Spleen (tissue), 11 donors: Measurements from ENCODE around the gene CELA2A. TPM values are rescaled to one million over a fixed set of nuclear protein-coding genes. Genes with fewer than 3 reads are reported as not detected.
A peak's percentile ranks its signal among the peaks of the same experiment; 100 is the strongest.

Experiments used
- DNase-seq: peaks from one replicate; pipeline ENCODE4 v3.0.0-alpha.2; 2020
- H3K27ac ChIP-seq, 8 donors: fragments of 200-600 bp; sonication (generic) in 7 of 8; 1 replicate in 4 of 8; 2 replicates in 4 of 8; pipeline versions ENCODE4 v1.5.0 to v1.8.0; 2016 to 2021; ENCODE audit warnings: inconsistent platforms in 4 of 8, mild to moderate bottlenecking in 4 of 8, moderate library complexity in 1 of 8
- H3K27me3 ChIP-seq, 7 donors: fragments of 200-600 bp; sonication (generic) in 6 of 7; replicated peaks in 1 of 7; 1 replicate in 4 of 7; 2 replicates in 3 of 7; pipeline versions ENCODE4 v1.5.0 to v1.8.0; 2016 to 2021; ENCODE audit warnings: inconsistent platforms in 3 of 7, mild to moderate bottlenecking in 1 of 7
- H3K36me3 ChIP-seq, 6 donors: fragments of 200-600 bp; sonication (generic) in 5 of 6; 1 replicate in 4 of 6; 2 replicates in 2 of 6; pipeline versions ENCODE4 v1.5.0 to v1.8.0; 2016 to 2021; ENCODE audit warnings: inconsistent platforms in 2 of 6
- H3K4me1 ChIP-seq, 6 donors: fragments of 200-600 bp; sonication (generic) in 5 of 6; 1 replicate in 3 of 6; 2 replicates in 3 of 6; pipeline versions ENCODE4 v1.5.0 to v1.8.0; 2016 to 2021; ENCODE audit warnings: inconsistent platforms in 3 of 6
- H3K4me3 ChIP-seq, 8 donors: fragments of 200-600 bp; sonication (generic) in 7 of 8; 1 replicate in 4 of 8; 2 replicates in 4 of 8; pipeline versions ENCODE4 v1.5.0 to v1.8.0; 2016 to 2021; ENCODE audit warnings: inconsistent platforms in 4 of 8, mild to moderate bottlenecking in 4 of 8, moderate library complexity in 2 of 8
- H3K9me3 ChIP-seq, 8 donors: fragments of 200-600 bp; sonication (generic) in 7 of 8; 1 replicate in 4 of 8; 2 replicates in 4 of 8; pipeline versions ENCODE4 v1.5.0 to v1.8.0; 2016 to 2021; ENCODE audit warnings: inconsistent platforms in 4 of 8
- CTCF ChIP-seq, 11 experiments: fragments of 200-600 bp in 7 of 11; fragments of 450-650 bp in 4 of 11; sonication (generic) in 4 of 11; IDR thresholded peaks in 8 of 11; conservative IDR thresholded peaks in 3 of 11; 1 replicate in 7 of 11; 2 replicates in 4 of 11; pipeline versions ENCODE4 v1.4.0 to v1.8.0; 2016 to 2021; ENCODE audit warnings: antibody characterized with exemption in 11 of 11, inconsistent platforms in 4 of 11, mild to moderate bottlenecking in 1 of 11
- POLR2A ChIP-seq, 3 donors: fragments of 450-650 bp; IDR thresholded peaks; one replicate each; pipeline ENCODE4 v1.5.1; 2017; ENCODE audit warnings: antibody characterized with exemption in 3 of 3, mild to moderate bottlenecking in 1 of 3
- POLR2AphosphoS5 ChIP-seq, 3 donors: sonication (generic); formaldehyde crosslinking; IDR thresholded peaks; one replicate each; pipeline ENCODE4 v1.5.1; 2017; ENCODE audit warnings: antibody characterized with exemption in 3 of 3
- WGBS, 5 donors: extraction: QIAGEN DNeasy Blood & Tissue Kit in 3 of 5; methylation state at CpG; one replicate each; pipeline versions ENCODE4 v1.1.5 to v1.1.7; 2013 to 2018; 5-methylcytosine and 5-hydroxymethylcytosine counted together
- intact Hi-C: fragments of 100-400 bp; cut with DNase I; formaldehyde crosslinking; loops from one replicate; pipeline ENCODE4 v1.15.0; 2023; ENCODE audit warnings: low total_unique reads
- polyA plus RNA-seq, 3 donors: library from polyadenylated mRNA; stranded (reverse); fragments of 200-250 nt; gene quantifications; one replicate each; pipeline ENCODE4 v1.2.1, GENCODE V29; 2013
- total RNA-seq, 7 donors: library from RNA; depleted of rRNA in 3 of 7; stranded (reverse); fragments of >200 nt in 3 of 7; fragmentation: NEBNext Ultra II Directional in 4 of 7; extraction: Animal tissue kit (Norgen Biotek cat#: 25700) in 4 of 7; gene quantifications; one replicate each; pipeline versions ENCODE4 v1.1.0 to v1.2.1, GENCODE V29; 2016 to 2021
- donor health status: healthy with polysubstance abuse.
- donor health status: DM: no; HTN: no; CAD: no; lungs with moderate emphysema.
- donor health status: DM: no; HTN: no; CAD: no.
- donor health status: Bipolar disorder and iron deficiency.
- donor health status: healthy.
- donor health status: DM: no; HTN: no; CAD: no.
- donor health status: DM: yes; HTN: yes; CAD: no.

The CELA2A gene
- total and polyA plus RNA-seq, 10 donors = 0.09 to 0.79 (median 0.30) TPM; not detected in 4

GRCh38 chr1:15492596-15492995 lies 36.1 kb downstream of the CELA2A start:
- TF ChIP-seq POLR2AphosphoS5 (IDR thresholded peaks at IDR 0.05) (peak in 1 of 3 donors; percentile 17), CTCF (IDR thresholded peaks at IDR 0.05 in 8 of 11, conservative IDR thresholded peaks at IDR 0.05 in 3 of 11) (no peak), POLR2A (IDR thresholded peaks at IDR 0.05) (no peak)
- Histone ChIP-seq H3K36me3 (peaks cover 3 to 74% (median 38%) of the 10 kb centered on the region in 6 donors), H3K4me3 (no peak overlapping the region), H3K27me3 (no peaks in the 10 kb centered on the region), H3K9me3 (peaks cover 0 to 1% (median 0%) of the 10 kb centered on the region in 8 donors), H3K4me1 (peaks cover 0 to 5% (median 0%) of the 10 kb centered on the region in 6 donors), H3K27ac (no peak overlapping the region)
- intact Hi-C loops = no loop called here
- 61 to 79% (median 77%) methylated on average over 4 to 5 of the region's 5 CpGs for WGBS, 5 donors
- no peak for DNase-seq

GRCh38 chr1:15493869-15494390 lies 37.4 kb downstream of the CELA2A start:
- WGBS, 5 donors = 75 to 95% (median 91%) methylated on average over 7 to 9 of the region's 9 CpGs
- no peaks in the 10 kb centered on the region for H3K27me3 ChIP-seq
- intact Hi-C loops = no loop called here
- H3K9me3 ChIP-seq = peaks cover 0 to 5% (median 0%) of the 10 kb centered on the region in 8 donors
- H3K27ac ChIP-seq = no peak overlapping the region
- TF ChIP-seq POLR2A (IDR thresholded peaks at IDR 0.05) (no peak), CTCF (IDR thresholded peaks at IDR 0.05 in 8 of 11, conservative IDR thresholded peaks at IDR 0.05 in 3 of 11) (no peak), POLR2AphosphoS5 (IDR thresholded peaks at IDR 0.05) (no peak)
- peaks cover 3 to 85% (median 38%) of the 10 kb centered on the region in 6 donors for H3K36me3 ChIP-seq
- no peak for DNase-seq
- H3K4me3 ChIP-seq = no peak overlapping the region
- H3K4me1 ChIP-seq = peaks cover 0 to 5% (median 0%) of the 10 kb centered on the region in 6 donors

GRCh38 chr1:15500184-15501178 lies 43.9 kb downstream of the CELA2A start:
- TF ChIP-seq CTCF (IDR thresholded peaks at IDR 0.05 in 8 of 11, conservative IDR thresholded peaks at IDR 0.05 in 3 of 11) = no peak
- no peak for TF ChIP-seq POLR2A (IDR thresholded peaks at IDR 0.05)
- TF ChIP-seq POLR2AphosphoS5 (IDR thresholded peaks at IDR 0.05) = no peak
- Histone ChIP-seq H3K27ac (no peak overlapping the region), H3K4me1 (peaks cover 0 to 6% (median 0%) of the 10 kb centered on the region in 6 donors), H3K9me3 (peaks cover 0 to 5% (median 0%) of the 10 kb centered on the region in 8 donors), H3K27me3 (no peaks in the 10 kb centered on the region), H3K4me3 (no peak overlapping the region), H3K36me3 (peaks cover 0 to 84% (median 35%) of the 10 kb centered on the region in 6 donors)
- intact Hi-C loops = no loop called here
- WGBS, 5 donors = 86 to 93% (median 87%) methylated on average over 19 of the region's 19 CpGs
- DNase-seq = no peak
